A549 (cell line): ENCODE measurements around the gene TOX2. TPM values are rescaled to one million over a fixed set of nuclear protein-coding genes. Genes with fewer than 3 reads are reported as not detected.

Experiments used
- ATAC-seq, 2 experiments: fragments of 200-7000 bp in 1 of 2; fragments of >200 bp in 1 of 2; cut with Nextera tagmentation in 1 of 2; cut with Tn5 transposase in 1 of 2; 3 replicates each; pipeline versions ENCODE4 v1.8.0 to v1.9.1; 2018 to 2020; ENCODE audit warnings: mild to moderate bottlenecking in 1 of 2, moderate library complexity in 1 of 2
- CTCF ChIA-PET: fragments of 300-600 bp; sonication (Branson Sonifier 250); formaldehyde crosslinking; extraction: SDS; loops from one replicate; lab custom pipeline; 2021; ENCODE audit warnings: antibody characterized with exemption, inconsistent platforms; lab: Yijun Ruan, JAX
- POLR2A ChIA-PET: fragments of 350-600 bp; formaldehyde crosslinking; extraction: SDS; loops from one replicate; lab custom pipeline; 2021; ENCODE audit warnings: antibody characterized with exemption, inconsistent platforms; lab: Yijun Ruan, JAX
- DNase-seq, 2 experiments: peaks; one replicate each; pipeline versions ENCODE4 v3.0.0 to v3.0.0-alpha.2; 2011 to 2016; ENCODE audit warnings: low read depth in 1 of 2, low spot score in 1 of 2
- FAIRE-seq: peaks from 2 replicates; lab custom pipeline; 2011; peaks lifted over from hg19 to GRCh38; lab: Jason Lieb, UNC
- H3K27ac ChIP-seq, 2 experiments: fragments of >200 bp; sonication (Bioruptor Twin); formaldehyde crosslinking; 3 replicates each; pipeline ENCODE4 v1.5.1; 2016 to 2017
- H3K4me1 ChIP-seq: fragments of >200 bp; sonication (Bioruptor Twin); formaldehyde crosslinking; 3 replicates; pipeline ENCODE4 v1.6.1; 2016
- H3K4me2 ChIP-seq: fragments of >200 bp; sonication (Bioruptor Twin); formaldehyde crosslinking; 3 replicates; pipeline ENCODE4 v1.6.1; 2016
- H3K4me3 ChIP-seq: fragments of >200 bp; sonication (Bioruptor Twin); formaldehyde crosslinking; 3 replicates; pipeline ENCODE4 v1.5.1; 2016
- H3K9me3 ChIP-seq: fragments of >200 bp; sonication (Bioruptor Twin); formaldehyde crosslinking; 3 replicates; pipeline ENCODE4 v1.6.1; 2016
- BHLHE40 ChIP-seq: IDR thresholded peaks from 2 replicates; pipeline ENCODE4 v1.6.1; 2012; ENCODE audit warnings: low read depth, low read length, inconsistent platforms
- CBX2 ChIP-seq: fragments of 200-600 bp; sonication (generic); IDR thresholded peaks from 2 replicates; pipeline ENCODE4 v1.6.1; 2016; ENCODE audit warnings: low read depth, mild to moderate bottlenecking, borderline replicate concordance
- CBX8 ChIP-seq: fragments of 200-600 bp; sonication (generic); IDR thresholded peaks from 2 replicates; pipeline ENCODE4 v1.6.1; 2016
- CHD2 ChIP-seq: fragments of 150-350 bp; IDR thresholded peaks from 2 replicates; pipeline ENCODE4 v1.6.1; 2014; ENCODE audit warnings: low read length; ENCODE audit not compliant: partially characterized antibody
- EHMT2 ChIP-seq: fragments of 200-600 bp; sonication (generic); IDR thresholded peaks from 2 replicates; pipeline ENCODE4 v1.6.1; 2016; ENCODE audit warnings: antibody characterized with exemption, low read depth, mild to moderate bottlenecking, moderate library complexity
- EP300 ChIP-seq, 2 experiments: fragments of >200 bp; sonication (Bioruptor Twin); formaldehyde crosslinking; IDR thresholded peaks; 2 replicates in 1 of 2; 3 replicates in 1 of 2; pipeline ENCODE4 v1.6.1; 2016 to 2017
- FOXS1 ChIP-seq: fragments of 250-450 bp; sonication (Bioruptor Pico); IDR thresholded peaks from 2 replicates; pipeline ENCODE4 v1.5.0; 2020; ENCODE audit warnings: mild to moderate bottlenecking, moderate library complexity
- GATA3 ChIP-seq: IDR thresholded peaks from 2 replicates; pipeline ENCODE4 v1.6.1; 2012; ENCODE audit warnings: borderline replicate concordance
- HEYL ChIP-seq: fragments of 250-450 bp; sonication (Bioruptor Pico); IDR thresholded peaks from 2 replicates; pipeline ENCODE4 v1.8.0; 2021; ENCODE audit warnings: mild to moderate bottlenecking, moderate library complexity
- HOXB13 ChIP-seq: fragments of 250-450 bp; sonication (Bioruptor Pico); IDR thresholded peaks from 2 replicates; pipeline ENCODE4 v1.5.0; 2020; ENCODE audit warnings: low read depth, mild to moderate bottlenecking, moderate library complexity
- HOXB5 ChIP-seq: fragments of 250-450 bp; sonication (Bioruptor Pico); IDR thresholded peaks from 2 replicates; pipeline ENCODE4 v1.5.0; 2020; ENCODE audit warnings: mild to moderate bottlenecking, moderate library complexity
- JUN ChIP-seq, 2 experiments: fragments of >200 bp; sonication (Bioruptor Twin); formaldehyde crosslinking; IDR thresholded peaks; 2 replicates in 1 of 2; 3 replicates in 1 of 2; pipeline ENCODE4 v1.6.1; 2016 to 2017
- KDM1A ChIP-seq: fragments of 200-600 bp; sonication (generic); IDR thresholded peaks from 2 replicates; pipeline ENCODE4 v1.6.1; 2016; ENCODE audit warnings: low read depth, mild to moderate bottlenecking
- MAZ ChIP-seq: fragments of 150-350 bp; IDR thresholded peaks from 2 replicates; pipeline ENCODE4 v1.6.1; 2014; ENCODE audit warnings: antibody characterized with exemption, low read depth, low read length, borderline replicate concordance
- NFE2L2 ChIP-seq: fragments of 150-350 bp; conservative IDR thresholded peaks from 2 replicates; pipeline ENCODE4 v1.6.1; 2014; ENCODE audit warnings: low read length
- NR3C1 ChIP-seq: fragments of >200 bp; sonication (Bioruptor Twin); formaldehyde crosslinking; IDR thresholded peaks from 3 replicates; pipeline ENCODE4 v1.6.1; 2017
- RAD21 ChIP-seq, 2 experiments: fragments of >200 bp in 1 of 2; sonication (Bioruptor Twin) in 1 of 2; formaldehyde crosslinking in 1 of 2; IDR thresholded peaks in 1 of 2; conservative IDR thresholded peaks in 1 of 2; 2 replicates in 1 of 2; 3 replicates in 1 of 2; pipeline ENCODE4 v1.6.1; 2012 to 2018; ENCODE audit warnings: inconsistent platforms in 1 of 2
- RCOR1 ChIP-seq: fragments of 150-350 bp; IDR thresholded peaks from 2 replicates; pipeline ENCODE4 v1.6.1; 2014; ENCODE audit warnings: antibody characterized with exemption, low read length, low read depth
- SMC3 ChIP-seq: fragments of >200 bp; sonication (Bioruptor Twin); formaldehyde crosslinking; IDR thresholded peaks from 3 replicates; pipeline ENCODE4 v1.6.1; 2018; ENCODE audit warnings: inconsistent platforms
- SREBF2 ChIP-seq: fragments of 450-650 bp; IDR thresholded peaks from 2 replicates; pipeline ENCODE4 v1.6.1; 2014; ENCODE audit warnings: mild to moderate bottlenecking, moderate library complexity
- TFCP2L1 ChIP-seq: fragments of 250-450 bp; sonication (Bioruptor Pico); IDR thresholded peaks from 2 replicates; pipeline ENCODE4 v1.5.0; 2021; ENCODE audit warnings: mild to moderate bottlenecking
- ZFP36 ChIP-seq: fragments of 450-650 bp; IDR thresholded peaks from 2 replicates; pipeline ENCODE4 v1.6.1; 2014; ENCODE audit warnings: borderline replicate concordance; ENCODE audit not compliant: partially characterized antibody
- WGBS: methylation state at CpG from one replicate; pipeline ENCODE4 v1.1.6; 2017; ENCODE audit errors: missing lambda C conversion rate; 5-methylcytosine and 5-hydroxymethylcytosine counted together
- polyA plus RNA-seq, 4 experiments: library from polyadenylated mRNA; depleted of rRNA in 3 of 4; stranded (reverse); fragments of >200 nt; fragmentation: RNase III in 1 of 4; extraction: RNeasy Plus Mini Kit Qiagen cat#74134 plus additional on column Dnase treatment in 1 of 4; gene quantifications; 2 replicates in 3 of 4; 3 replicates in 1 of 4; pipeline ENCODE4 v1.2.3, GENCODE V29; 2011 to 2017
- TF ChIP-seq, protein P1 (sequence below): IDR thresholded peaks from 2 replicates; pipeline ENCODE4 v1.6.1; 2012; ENCODE audit warnings: low read depth, borderline replicate concordance
- TF ChIP-seq, protein P2 (sequence below): fragments of >200 bp; sonication (Bioruptor Twin); formaldehyde crosslinking; IDR thresholded peaks from 3 replicates; pipeline ENCODE4 v1.5.1; 2016
- TF ChIP-seq, protein P3 (sequence below): IDR thresholded peaks from 2 replicates; pipeline ENCODE4 v1.6.1; 2012
- TF ChIP-seq, protein P4 (sequence below): fragments of >200 bp; sonication (Bioruptor Twin); formaldehyde crosslinking; IDR thresholded peaks from 3 replicates; pipeline ENCODE4 v1.6.1; 2016

The TOX2 gene
- polyA plus RNA-seq, 2 of the 4 experiments (the other 2 are of a cell fraction): 2.5 to 5.3 TPM

DNA sequence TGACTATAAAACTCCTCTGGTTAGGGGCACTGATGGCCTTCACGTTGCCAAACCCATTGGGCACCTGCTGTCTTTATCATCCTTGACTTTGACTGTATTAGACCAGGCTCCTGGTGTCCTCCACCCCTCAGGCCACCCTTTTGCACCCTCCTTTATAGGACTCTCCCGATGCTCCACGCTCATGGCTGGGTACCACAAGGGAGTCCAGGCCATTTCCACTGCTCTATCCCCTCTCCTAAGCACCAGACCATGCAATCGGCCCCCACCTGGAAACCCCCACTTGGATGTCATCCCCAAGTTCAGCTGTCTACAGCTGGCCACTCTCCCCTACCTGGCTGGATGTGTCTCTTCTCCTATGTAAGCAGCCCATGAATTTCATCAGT, 115.2 kb downstream of the TOX2 start:
- Histone ChIP-seq H3K4me1 (peaks cover 4% of the 10 kb centered on the region; the same call in 2 of the 3 replicates), H3K9me3 (no peaks in the 10 kb centered on the region), H3K4me2 (no peak overlapping the region), H3K27ac (no peak overlapping the region), H3K4me3 (no peak overlapping the region)
- ChIA-PET POLR2A (no interaction called here), CTCF (no interaction called here)
- DNase-seq (no peak), FAIRE-seq (no peak), ATAC-seq (no peak)
- WGBS: 52% methylated on average over 4 of the region's 4 CpGs
- TF ChIP-seq GATA3 (no peak), FOXS1 (CRISPR knock-in tag) (no peak), EHMT2 (no peak)

DNA sequence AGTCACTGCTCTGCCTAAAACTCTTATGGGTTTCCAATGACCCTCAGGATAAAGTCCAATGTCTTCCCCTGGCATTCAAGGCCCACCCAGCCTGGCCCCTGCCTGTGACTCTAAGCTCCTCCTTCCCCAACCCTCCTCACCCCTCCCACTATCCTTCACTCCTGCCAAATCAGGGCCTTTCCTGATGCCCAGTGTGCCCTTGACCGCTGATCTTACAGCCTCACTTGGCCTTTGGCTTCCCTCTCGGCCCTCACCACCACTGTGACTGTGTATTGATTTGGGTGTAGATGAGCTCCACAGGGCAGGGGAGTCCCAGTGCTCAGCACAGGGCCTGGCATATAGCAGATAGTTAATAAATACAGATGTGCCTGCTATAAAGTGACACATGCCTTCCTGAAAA, 115.7 kb downstream of the TOX2 start:
- no peak overlapping the region for H3K27ac ChIP-seq
- TF ChIP-seq TFCP2L1: no peak
- TF ChIP-seq NR3C1: no peak
- no peak for TF ChIP-seq MAZ
- TF ChIP-seq RCOR1: no peak
- no peak overlapping the region for H3K4me2 ChIP-seq
- no peak overlapping the region for H3K4me3 ChIP-seq
- ATAC-seq (no peak), FAIRE-seq (no peak), DNase-seq (no peak)
- H3K9me3 ChIP-seq: no peaks in the 10 kb centered on the region
- WGBS: 45% methylated on average over 2 of the region's 2 CpGs
- CTCF ChIA-PET: interaction anchor here (0.5 to 3.5 kb wide), 2 partner anchors 11 to 281 kb away, joined by 3 to 12 read pairs; no protein-coding TSS in a partner anchor
- POLR2A ChIA-PET: no interaction called here
- peaks cover 4% of the 10 kb centered on the region; the same call in 2 of the 3 replicates for H3K4me1 ChIP-seq

DNA sequence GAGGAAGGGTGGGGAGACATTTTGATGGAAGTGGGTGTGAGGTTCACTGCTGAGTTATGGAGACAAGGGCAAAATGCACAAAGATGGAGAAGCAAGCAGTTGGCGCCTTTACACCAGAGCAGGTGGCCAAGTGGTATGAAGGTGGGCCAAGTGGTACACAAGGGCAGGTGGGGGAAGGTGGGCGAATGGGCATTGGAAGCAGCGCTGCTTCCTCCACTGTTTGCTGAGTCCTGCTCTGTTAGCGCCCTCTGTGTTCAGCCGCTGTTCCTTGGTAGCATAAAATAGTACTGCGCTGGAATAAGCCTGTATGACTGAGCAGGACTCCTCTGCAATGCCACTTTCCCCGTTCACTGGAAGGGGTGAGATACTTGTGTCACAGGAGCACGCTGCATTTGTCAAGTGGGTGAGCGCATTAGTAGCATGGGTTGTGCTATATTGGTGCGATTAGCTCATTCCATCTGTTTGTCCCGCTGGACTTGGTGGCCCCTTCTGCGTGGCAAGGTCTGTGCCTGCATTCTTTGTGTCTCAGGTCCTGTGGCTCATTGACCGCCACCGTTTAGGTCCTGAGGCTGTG, 116.4 kb downstream of the TOX2 start:
- H3K9me3 ChIP-seq: no peaks in the 10 kb centered on the region
- ATAC-seq (no peak), FAIRE-seq (no peak), DNase-seq (no peak)
- no peak overlapping the region for H3K4me3 ChIP-seq
- no peak overlapping the region for H3K27ac ChIP-seq
- ChIA-PET POLR2A (no interaction called here), CTCF (interaction anchor here (0.5 to 3.5 kb wide), 2 partner anchors 12 to 281 kb away, joined by 3 to 12 read pairs; no protein-coding TSS in a partner anchor)
- H3K4me2 ChIP-seq: no peak overlapping the region
- 82% methylated on average over 14 of the region's 14 CpGs for WGBS
- TF ChIP-seq SREBF2 (no peak), EP300 (IDR thresholded peaks at IDR 0.05) (no peak), HOXB5 (no peak)
- TF ChIP-seq, protein P1, sequence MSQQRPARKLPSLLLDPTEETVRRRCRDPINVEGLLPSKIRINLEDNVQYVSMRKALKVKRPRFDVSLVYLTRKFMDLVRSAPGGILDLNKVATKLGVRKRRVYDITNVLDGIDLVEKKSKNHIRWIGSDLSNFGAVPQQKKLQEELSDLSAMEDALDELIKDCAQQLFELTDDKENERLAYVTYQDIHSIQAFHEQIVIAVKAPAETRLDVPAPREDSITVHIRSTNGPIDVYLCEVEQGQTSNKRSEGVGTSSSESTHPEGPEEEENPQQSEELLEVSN: no peak
- peaks cover 4% of the 10 kb centered on the region; the same call in 2 of the 3 replicates for H3K4me1 ChIP-seq

DNA sequence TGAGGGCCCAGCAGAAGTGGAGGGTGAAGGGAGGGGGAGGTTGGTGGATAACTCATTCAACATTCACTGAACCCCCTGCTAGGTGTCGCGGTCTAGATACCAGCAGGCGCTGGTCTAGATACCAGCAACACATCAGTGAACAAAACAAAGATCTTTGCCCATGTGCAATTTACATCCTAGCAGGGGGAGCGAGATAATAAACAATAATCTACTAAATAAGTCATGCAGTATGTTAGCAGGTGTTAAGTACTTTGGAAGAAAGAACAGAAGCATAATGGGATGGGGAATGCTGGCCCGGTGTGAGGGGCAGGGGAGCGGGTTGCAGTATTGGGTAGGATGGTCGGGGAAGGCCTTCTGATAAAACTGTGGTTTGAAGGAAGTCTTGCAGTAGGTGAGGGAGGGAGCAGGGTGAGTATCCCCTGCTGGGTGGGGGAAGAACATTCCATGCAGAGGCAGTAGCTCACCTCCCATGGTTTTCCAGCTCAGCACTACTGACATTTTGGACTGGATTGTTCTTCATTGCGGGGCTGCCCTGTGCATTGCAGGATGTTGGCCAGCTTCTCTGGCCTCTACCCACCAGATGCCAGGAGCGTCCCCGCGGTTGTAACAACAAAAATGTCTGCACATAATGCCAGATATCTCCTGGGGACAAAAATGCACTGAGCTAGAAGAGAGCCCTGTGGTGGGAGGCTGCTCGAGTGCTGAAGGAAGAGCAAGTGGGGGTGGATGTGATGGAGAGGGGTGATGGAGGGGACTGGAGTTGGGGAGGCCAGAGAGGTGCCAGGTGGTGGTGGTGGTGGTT, 117.3 kb downstream of the TOX2 start:
- 71% methylated on average over 12 of the region's 12 CpGs for WGBS
- no peaks in the 10 kb centered on the region for H3K9me3 ChIP-seq
- FAIRE-seq (no peak), ATAC-seq (no peak), DNase-seq (no peak)
- H3K4me2 ChIP-seq: no peak overlapping the region
- CTCF ChIA-PET: interaction anchor here (3.5 kb wide), 1 partner anchor 282 kb away, joined by 12 read pairs; no protein-coding TSS in a partner anchor
- no peak overlapping the region for H3K4me3 ChIP-seq
- POLR2A ChIA-PET: no interaction called here
- peak overlapping the region in 1 of 2 experiments; percentile 24; a peak in 1 of 6 replicates for H3K27ac ChIP-seq
- peaks cover 4% of the 10 kb centered on the region; the same call in 2 of the 3 replicates for H3K4me1 ChIP-seq
- TF ChIP-seq CHD2 (no peak), SMC3 (no peak), JUN (IDR thresholded peaks at IDR 0.05) (no peak), NR3C1 (no peak), EHMT2 (no peak), HOXB13 (CRISPR knock-in tag) (no peak), RAD21 (conservative IDR thresholded peaks at IDR 0.05 in 1 of 2, IDR thresholded peaks at IDR 0.05 in 1 of 2) (no peak), ZFP36 (no peak), CBX8 (no peak), GATA3 (no peak), NFE2L2 (no peak), TFCP2L1 (no peak), KDM1A (no peak), BHLHE40 (no peak), HEYL (CRISPR knock-in tag) (no peak), CBX2 (no peak)
- TF ChIP-seq, protein P2, sequence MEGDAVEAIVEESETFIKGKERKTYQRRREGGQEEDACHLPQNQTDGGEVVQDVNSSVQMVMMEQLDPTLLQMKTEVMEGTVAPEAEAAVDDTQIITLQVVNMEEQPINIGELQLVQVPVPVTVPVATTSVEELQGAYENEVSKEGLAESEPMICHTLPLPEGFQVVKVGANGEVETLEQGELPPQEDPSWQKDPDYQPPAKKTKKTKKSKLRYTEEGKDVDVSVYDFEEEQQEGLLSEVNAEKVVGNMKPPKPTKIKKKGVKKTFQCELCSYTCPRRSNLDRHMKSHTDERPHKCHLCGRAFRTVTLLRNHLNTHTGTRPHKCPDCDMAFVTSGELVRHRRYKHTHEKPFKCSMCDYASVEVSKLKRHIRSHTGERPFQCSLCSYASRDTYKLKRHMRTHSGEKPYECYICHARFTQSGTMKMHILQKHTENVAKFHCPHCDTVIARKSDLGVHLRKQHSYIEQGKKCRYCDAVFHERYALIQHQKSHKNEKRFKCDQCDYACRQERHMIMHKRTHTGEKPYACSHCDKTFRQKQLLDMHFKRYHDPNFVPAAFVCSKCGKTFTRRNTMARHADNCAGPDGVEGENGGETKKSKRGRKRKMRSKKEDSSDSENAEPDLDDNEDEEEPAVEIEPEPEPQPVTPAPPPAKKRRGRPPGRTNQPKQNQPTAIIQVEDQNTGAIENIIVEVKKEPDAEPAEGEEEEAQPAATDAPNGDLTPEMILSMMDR: no peak
- TF ChIP-seq, protein P3, sequence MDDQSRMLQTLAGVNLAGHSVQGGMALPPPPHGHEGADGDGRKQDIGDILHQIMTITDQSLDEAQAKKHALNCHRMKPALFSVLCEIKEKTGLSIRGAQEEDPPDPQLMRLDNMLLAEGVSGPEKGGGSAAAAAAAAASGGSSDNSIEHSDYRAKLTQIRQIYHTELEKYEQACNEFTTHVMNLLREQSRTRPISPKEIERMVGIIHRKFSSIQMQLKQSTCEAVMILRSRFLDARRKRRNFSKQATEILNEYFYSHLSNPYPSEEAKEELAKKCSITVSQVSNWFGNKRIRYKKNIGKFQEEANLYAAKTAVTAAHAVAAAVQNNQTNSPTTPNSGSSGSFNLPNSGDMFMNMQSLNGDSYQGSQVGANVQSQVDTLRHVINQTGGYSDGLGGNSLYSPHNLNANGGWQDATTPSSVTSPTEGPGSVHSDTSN: no peak
- TF ChIP-seq, protein P4, sequence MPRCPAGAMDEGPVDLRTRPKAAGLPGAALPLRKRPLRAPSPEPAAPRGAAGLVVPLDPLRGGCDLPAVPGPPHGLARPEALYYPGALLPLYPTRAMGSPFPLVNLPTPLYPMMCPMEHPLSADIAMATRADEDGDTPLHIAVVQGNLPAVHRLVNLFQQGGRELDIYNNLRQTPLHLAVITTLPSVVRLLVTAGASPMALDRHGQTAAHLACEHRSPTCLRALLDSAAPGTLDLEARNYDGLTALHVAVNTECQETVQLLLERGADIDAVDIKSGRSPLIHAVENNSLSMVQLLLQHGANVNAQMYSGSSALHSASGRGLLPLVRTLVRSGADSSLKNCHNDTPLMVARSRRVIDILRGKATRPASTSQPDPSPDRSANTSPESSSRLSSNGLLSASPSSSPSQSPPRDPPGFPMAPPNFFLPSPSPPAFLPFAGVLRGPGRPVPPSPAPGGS: no peak
